CD4-positive, alpha-beta T cell treated with Interleukin-17A for 1 hour (primary cell): Measurements from ENCODE around the gene PCDHB2.
"Not testable (repeated sequence)": the region's sequence is repeated elsewhere in the genome, so short reads cannot be mapped to it uniquely, and the experiment has no call there.

Experiments
- DNase-seq: peaks from one replicate; pipeline ENCODE4 v3.0.0-alpha.2; 2020

PCDHB2 gene

DNA sequence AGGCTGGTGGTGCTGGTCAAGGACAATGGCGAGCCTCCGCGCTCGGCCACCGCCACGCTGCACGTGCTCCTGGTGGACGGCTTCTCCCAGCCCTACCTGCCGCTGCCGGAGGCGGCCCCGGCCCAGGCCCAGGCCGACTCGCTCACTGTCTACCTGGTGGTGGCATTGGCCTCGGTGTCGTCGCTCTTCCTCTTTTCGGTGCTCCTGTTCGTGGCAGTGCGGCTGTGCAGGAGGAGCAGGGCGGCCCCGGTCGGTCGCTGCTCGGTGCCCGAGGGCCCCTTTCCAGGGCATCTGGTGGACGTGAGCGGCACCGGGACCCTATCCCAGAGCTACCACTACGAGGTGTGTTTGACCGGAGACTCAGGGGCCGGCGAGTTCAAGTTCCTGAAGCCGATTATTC, 42.9 kb downstream of the PCDHB2 start:
- DNase-seq = not testable (repeated sequence)
